Esophagus mucosa (tissue), 1 donor: ENCODE measurements around the gene NPTX1. TPM values are rescaled to one million over a fixed set of nuclear protein-coding genes. Genes with fewer than 3 reads are reported as not detected.

ENCODE experiments used
- ATAC-seq: fragments of 200-7000 bp; cut with Tn5 transposase; one replicate; pipeline ENCODE4 v1.9.1; 2020
- total RNA-seq: library from RNA; stranded (reverse); gene quantifications from one replicate; pipeline ENCODE4 v1.2.4, GENCODE V29; 2023
- donor health status: DM: yes; HTN: yes; CAD: no.

Gene NPTX1
- total RNA-seq, 1 donor from 2014 or later: not detected

DNA sequence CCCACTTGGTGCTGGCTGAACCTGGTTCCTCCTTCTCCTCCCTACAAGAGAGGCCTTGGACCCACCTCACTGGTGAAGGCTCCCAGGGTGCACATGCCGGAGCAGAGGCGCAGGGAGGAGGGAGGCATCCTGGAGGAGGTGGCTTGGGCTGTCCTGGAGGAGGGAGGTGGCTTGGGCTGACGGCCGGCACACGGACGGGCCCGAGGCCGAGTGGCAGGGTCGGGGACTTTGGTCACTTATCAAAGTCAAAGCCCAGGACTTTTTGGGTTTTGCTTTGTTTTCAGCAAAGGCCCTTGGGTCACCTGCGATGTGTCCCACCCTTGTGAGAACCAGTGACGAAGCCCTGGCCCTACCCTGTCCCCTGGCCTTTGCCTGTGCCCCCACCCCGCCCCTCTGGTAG lies 32.9 kb downstream of the NPTX1 start:
- ATAC-seq: no peak

DNA sequence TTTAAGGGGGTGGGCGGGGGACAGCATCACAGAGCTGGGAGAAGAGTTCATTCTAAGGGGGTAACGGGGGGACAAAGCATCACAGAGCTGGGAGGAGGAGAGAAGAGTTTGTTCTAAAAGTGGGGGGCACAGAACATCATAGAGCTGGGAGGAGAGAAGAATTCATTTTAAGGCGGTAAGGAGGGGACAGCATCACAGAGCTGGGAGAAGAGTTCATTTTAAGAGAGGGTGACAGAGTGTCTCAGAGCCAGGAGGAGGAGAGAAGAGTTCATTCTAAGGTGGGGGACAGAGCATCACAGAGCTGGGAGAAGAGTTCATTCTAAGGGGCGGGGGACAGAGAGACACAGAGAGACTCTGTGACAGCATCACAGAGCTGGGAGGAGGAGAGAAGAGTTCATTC lies 33.6 kb downstream of the NPTX1 start:
- no peak for ATAC-seq

GRCh38 chr17:80442323-80442659 lies 34.1 kb downstream of the NPTX1 start:
- no peak for ATAC-seq

- no peak for ATAC-seq
These were observed 34.6 kb downstream of the NPTX1 start for GRCh38 chr17:80441598-80442322.

- ATAC-seq: no peak
These were observed 35.3 kb downstream of the NPTX1 start for GRCh38 chr17:80441133-80441578.

DNA sequence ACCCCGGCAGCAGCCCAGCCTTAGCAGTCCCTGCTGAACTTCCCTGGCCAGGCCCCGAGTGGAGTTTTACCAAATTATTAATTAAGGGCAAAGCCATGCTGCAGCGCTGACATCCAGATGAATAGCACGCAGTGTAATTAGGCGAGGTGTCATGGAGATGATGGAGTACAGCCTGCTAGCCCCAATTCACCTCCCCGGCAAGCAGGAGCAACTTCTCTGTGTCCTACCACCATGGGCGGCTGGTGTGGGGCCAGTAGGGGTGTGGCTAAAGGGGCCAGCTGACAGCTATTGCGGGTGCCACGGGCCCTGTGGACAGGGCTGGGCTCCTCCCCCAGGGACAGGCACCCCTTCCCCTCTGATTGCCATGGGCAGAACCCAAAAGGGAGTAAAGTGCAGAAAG lies 36.9 kb downstream of the NPTX1 start:
- no peak for ATAC-seq

DNA sequence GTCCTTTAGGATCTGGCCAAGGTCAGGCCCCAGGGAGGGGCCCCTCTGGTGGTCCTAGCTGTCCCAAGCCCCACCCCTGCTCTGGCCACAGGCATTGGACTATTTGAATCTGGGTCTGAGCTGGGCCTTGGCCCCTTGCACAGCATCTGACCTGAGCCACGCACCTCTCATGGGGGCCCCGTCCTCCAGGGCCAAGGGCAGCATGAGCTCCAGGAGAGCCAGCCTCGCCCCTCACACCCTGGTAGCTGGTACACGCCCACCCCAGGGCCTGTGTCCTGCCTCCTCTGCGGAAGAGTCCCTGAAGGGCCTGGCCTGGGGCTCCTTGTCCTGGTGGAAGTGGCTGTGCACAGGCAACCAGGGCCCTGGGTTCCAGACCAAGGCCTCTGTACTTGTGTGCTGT lies 37.6 kb downstream of the NPTX1 start:
- ATAC-seq: no peak

GRCh38 chr17:80437532-80437931 lies 38.9 kb downstream of the NPTX1 start:
- no peak for ATAC-seq

- no peak for ATAC-seq
These were observed 42.3 kb downstream of the NPTX1 start for GRCh38 chr17:80433916-80434666.

- no peak for ATAC-seq
These were observed 43.4 kb downstream of the NPTX1 start for GRCh38 chr17:80432961-80433550.

DNA sequence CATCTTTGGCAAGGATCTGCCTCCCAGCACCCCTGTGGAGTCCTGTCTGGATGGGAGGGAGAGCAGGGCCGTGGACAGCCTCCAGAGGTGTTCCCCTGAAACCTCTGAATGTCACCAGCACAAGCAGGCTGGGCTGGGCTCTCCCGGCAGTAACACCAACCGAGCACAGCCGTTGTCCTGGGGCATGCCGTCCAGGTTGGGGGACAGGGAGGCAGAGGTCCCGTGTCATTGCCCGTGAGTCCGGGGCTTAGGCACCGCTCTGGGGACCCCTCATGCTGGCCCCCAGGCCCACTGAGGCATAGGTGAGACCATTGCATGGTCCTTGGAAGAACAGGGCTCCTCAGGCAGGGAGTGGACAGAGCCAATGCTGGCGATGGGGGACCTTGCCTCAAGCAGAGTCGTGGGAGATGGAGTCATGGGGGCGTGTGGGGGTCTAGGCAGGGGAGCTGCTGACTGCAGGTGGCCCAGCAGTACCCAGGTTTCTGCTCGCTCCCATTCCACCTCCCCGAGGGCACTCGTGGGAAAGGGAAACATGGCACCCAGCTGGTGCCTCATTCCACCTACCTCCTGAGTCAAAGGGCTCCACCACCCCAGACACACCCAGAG lies 44.0 kb downstream of the NPTX1 start:
- ATAC-seq: no peak

GRCh38 chr17:80431246-80432195 lies 44.9 kb downstream of the NPTX1 start:
- no peak for ATAC-seq

DNA sequence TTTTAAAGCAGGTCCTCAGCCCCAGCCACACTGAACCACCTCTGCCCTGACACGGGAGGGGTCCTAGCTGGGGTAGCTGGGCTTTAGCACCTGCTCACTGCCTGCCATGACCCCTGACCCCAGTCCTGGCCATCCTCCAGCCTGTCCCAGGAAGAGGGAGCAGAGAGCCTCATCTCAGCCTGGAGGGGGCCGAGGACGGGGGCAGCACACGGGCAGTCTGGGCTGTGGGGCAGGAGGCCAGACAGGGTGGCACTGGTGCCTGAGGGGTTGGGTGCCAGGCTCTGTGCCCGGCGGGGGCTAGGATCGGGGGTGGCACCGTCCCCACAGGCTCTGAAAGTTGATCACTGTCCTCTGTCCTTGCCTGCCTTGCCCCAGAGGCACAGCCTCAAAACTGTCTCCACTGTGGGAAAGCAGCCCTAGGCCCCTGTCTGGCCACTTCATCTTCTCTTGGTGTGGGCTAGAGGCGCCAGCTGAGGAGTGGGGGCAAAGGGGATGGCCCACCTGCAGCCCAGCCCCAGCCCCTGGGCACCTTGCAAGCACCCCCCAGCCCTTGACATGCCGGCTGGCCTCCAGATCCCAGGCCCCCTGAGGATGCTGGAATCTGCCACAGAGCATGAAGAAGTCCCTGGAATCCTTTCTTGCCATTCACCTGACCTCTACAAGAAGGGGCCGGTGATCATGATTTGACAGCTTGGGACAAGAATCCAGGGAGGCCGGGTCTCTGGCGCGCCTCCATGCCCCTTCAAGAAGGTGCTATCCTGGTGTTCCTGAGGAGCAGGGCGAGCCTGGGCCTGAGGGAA lies 45.8 kb downstream of the NPTX1 start:
- no peak for ATAC-seq

DNA sequence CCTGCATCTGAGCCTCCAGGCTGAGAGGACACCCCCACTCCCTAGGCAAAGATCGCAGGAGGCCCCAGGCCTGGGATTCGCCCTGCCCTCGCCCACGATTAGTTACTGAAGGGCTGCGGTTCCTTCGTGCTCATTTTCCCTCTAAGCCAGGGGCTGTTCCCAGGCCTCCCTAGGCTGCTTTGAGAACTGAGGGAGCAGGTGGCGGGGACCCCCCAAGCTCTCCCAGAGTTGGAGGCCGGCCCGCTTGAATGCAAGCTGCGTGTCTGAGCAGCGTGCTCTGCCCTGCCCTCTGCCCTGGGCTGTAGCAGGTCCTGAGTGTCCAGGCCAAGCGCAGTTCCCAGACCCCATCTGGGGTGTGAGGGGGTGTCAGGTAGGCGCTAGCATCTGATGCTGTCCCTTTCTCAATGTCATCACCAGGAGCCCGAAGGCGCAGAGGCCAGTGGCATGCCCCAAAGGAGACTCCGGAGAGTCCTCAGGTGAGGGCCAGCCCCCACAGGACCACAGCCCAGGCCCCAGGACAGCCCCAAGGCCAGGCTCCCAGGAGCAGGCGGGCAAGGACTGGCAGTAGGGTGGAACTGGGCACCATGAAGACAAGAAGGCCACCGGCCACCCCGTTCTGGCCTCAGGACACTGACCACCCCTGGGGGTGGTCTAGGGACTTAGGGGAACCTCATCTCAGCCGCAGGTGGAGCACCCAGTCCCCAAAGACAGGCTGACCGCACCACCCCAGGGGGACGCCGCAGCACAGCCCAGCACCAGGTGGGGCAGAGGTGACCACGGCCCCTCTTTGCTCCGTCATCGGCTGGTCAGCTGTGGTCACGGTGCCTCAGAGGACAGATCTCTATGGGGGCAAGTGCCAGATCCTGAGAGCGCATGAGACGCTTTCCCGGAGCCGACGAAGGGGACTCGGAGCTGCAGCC lies 46.8 kb downstream of the NPTX1 start:
- no peak for ATAC-seq

GRCh38 chr17:80428796-80429195 lies 47.6 kb downstream of the NPTX1 start:
- ATAC-seq: peak; percentile 41

- no peak for ATAC-seq
These were observed 48.0 kb downstream of the NPTX1 start for GRCh38 chr17:80428363-80428762.

- ATAC-seq: no peak
These were observed 48.8 kb downstream of the NPTX1 start for GRCh38 chr17:80427366-80428282.

- ATAC-seq: peak; percentile 82
These were observed 49.6 kb downstream of the NPTX1 start for GRCh38 chr17:80426671-80427326.
